GM18858 (cell line): Measurements from ENCODE around the gene KRT222.

Experiments used
- ATAC-seq: cut with Tn5 transposase; IDR thresholded peaks from one replicate; pipeline ENCODE4 v1.9.1; 2021; ENCODE audit not compliant: unreplicated experiment

The KRT222 gene

GRCh38 chr17:40664582-40665333 is at the start of gene KRT222:
KRT222 (minus strand) TSS chr17:40665177; CDS start chr17:40665099, 78 bp downstream.
- no peak for ATAC-seq

- ATAC-seq, result no peak
Measured at GRCh38 chr17:40714473-40714872, 49.5 kb upstream of the KRT222 start.

- no peak for ATAC-seq
Measured at GRCh38 chr17:40707745-40708144, 42.8 kb upstream of the KRT222 start.

- no peak for ATAC-seq
Measured at GRCh38 chr17:40705584-40705983, 40.6 kb upstream of the KRT222 start.

- ATAC-seq, result no peak
Measured at GRCh38 chr17:40703652-40704051, 38.7 kb upstream of the KRT222 start, which contains the start of gene KRT24. KRT24 (minus strand) TSS chr17:40703752; CDS start chr17:40703693, 59 bp downstream.

GRCh38 chr17:40702271-40702670 is 37.3 kb upstream of the KRT222 start:
- ATAC-seq, result no peak

GRCh38 chr17:40699853-40700252 is 34.9 kb upstream of the KRT222 start:
- ATAC-seq, result no peak

GRCh38 chr17:40699371-40699770 is 34.4 kb upstream of the KRT222 start:
- ATAC-seq, result no peak

- ATAC-seq, result no peak
Measured at GRCh38 chr17:40697297-40697696, 32.3 kb upstream of the KRT222 start.

GRCh38 chr17:40696651-40697072 is 31.7 kb upstream of the KRT222 start:
- no peak for ATAC-seq

- no peak for ATAC-seq
Measured at GRCh38 chr17:40695874-40696472, 31.0 kb upstream of the KRT222 start.

- ATAC-seq, result no peak
Measured at GRCh38 chr17:40694584-40694983, 29.6 kb upstream of the KRT222 start.

- ATAC-seq, result no peak
Measured at GRCh38 chr17:40687106-40687505, 22.1 kb upstream of the KRT222 start.

- no peak for ATAC-seq
Measured at GRCh38 chr17:40686192-40686591, 21.2 kb upstream of the KRT222 start.

- ATAC-seq, result no peak
Measured at GRCh38 chr17:40680998-40681397, 16.0 kb upstream of the KRT222 start.

- ATAC-seq, result no peak
Measured at GRCh38 chr17:40679523-40679907, 14.5 kb upstream of the KRT222 start.

- no peak for ATAC-seq
Measured at GRCh38 chr17:40678902-40679522, 14.0 kb upstream of the KRT222 start.

GRCh38 chr17:40675905-40676304 is 10.9 kb upstream of the KRT222 start:
- no peak for ATAC-seq

GRCh38 chr17:40672654-40673053 is 7.7 kb upstream of the KRT222 start:
- ATAC-seq, result no peak

GRCh38 chr17:40671282-40671681 is 6.3 kb upstream of the KRT222 start:
- ATAC-seq, result no peak

- no peak for ATAC-seq
Measured at GRCh38 chr17:40666331-40666730, 1.4 kb upstream of the KRT222 start.

- ATAC-seq, result no peak
Measured at GRCh38 chr17:40663252-40663651, 1.7 kb downstream of the KRT222 start.
